Spleen (tissue), 11 donors: Measurements from ENCODE around the gene SLC9A7. TPM values are rescaled to one million over a fixed set of nuclear protein-coding genes. Genes with fewer than 3 reads are reported as not detected.
A peak's percentile ranks its signal among the peaks of the same experiment; 100 is the strongest.

ENCODE experiments used
- DNase-seq: peaks from one replicate; pipeline ENCODE4 v3.0.0-alpha.2; 2020
- H3K27ac ChIP-seq, 8 donors: fragments of 200-600 bp; sonication (generic) in 7 of 8; 1 replicate in 4 of 8; 2 replicates in 4 of 8; pipeline versions ENCODE4 v1.5.0 to v1.8.0; 2016 to 2021; ENCODE audit warnings: inconsistent platforms in 4 of 8, mild to moderate bottlenecking in 4 of 8, moderate library complexity in 1 of 8
- H3K27me3 ChIP-seq, 7 donors: fragments of 200-600 bp; sonication (generic) in 6 of 7; replicated peaks in 1 of 7; 1 replicate in 4 of 7; 2 replicates in 3 of 7; pipeline versions ENCODE4 v1.5.0 to v1.8.0; 2016 to 2021; ENCODE audit warnings: inconsistent platforms in 3 of 7, mild to moderate bottlenecking in 1 of 7
- H3K36me3 ChIP-seq, 6 donors: fragments of 200-600 bp; sonication (generic) in 5 of 6; 1 replicate in 4 of 6; 2 replicates in 2 of 6; pipeline versions ENCODE4 v1.5.0 to v1.8.0; 2016 to 2021; ENCODE audit warnings: inconsistent platforms in 2 of 6
- H3K4me1 ChIP-seq, 6 donors: fragments of 200-600 bp; sonication (generic) in 5 of 6; 1 replicate in 3 of 6; 2 replicates in 3 of 6; pipeline versions ENCODE4 v1.5.0 to v1.8.0; 2016 to 2021; ENCODE audit warnings: inconsistent platforms in 3 of 6
- H3K4me3 ChIP-seq, 8 donors: fragments of 200-600 bp; sonication (generic) in 7 of 8; 1 replicate in 4 of 8; 2 replicates in 4 of 8; pipeline versions ENCODE4 v1.5.0 to v1.8.0; 2016 to 2021; ENCODE audit warnings: inconsistent platforms in 4 of 8, mild to moderate bottlenecking in 4 of 8, moderate library complexity in 2 of 8
- H3K9me3 ChIP-seq, 8 donors: fragments of 200-600 bp; sonication (generic) in 7 of 8; 1 replicate in 4 of 8; 2 replicates in 4 of 8; pipeline versions ENCODE4 v1.5.0 to v1.8.0; 2016 to 2021; ENCODE audit warnings: inconsistent platforms in 4 of 8
- POLR2A ChIP-seq, 3 donors: fragments of 450-650 bp; IDR thresholded peaks; one replicate each; pipeline ENCODE4 v1.5.1; 2017; ENCODE audit warnings: antibody characterized with exemption in 3 of 3, mild to moderate bottlenecking in 1 of 3
- POLR2AphosphoS5 ChIP-seq, 3 donors: sonication (generic); formaldehyde crosslinking; IDR thresholded peaks; one replicate each; pipeline ENCODE4 v1.5.1; 2017; ENCODE audit warnings: antibody characterized with exemption in 3 of 3
- WGBS, 5 donors: extraction: QIAGEN DNeasy Blood & Tissue Kit in 3 of 5; methylation state at CpG; one replicate each; pipeline versions ENCODE4 v1.1.5 to v1.1.7; 2013 to 2018; 5-methylcytosine and 5-hydroxymethylcytosine counted together
- intact Hi-C: fragments of 100-400 bp; cut with DNase I; formaldehyde crosslinking; loops from one replicate; pipeline ENCODE4 v1.15.0; 2023; ENCODE audit warnings: low total_unique reads
- polyA plus RNA-seq, 3 donors: library from polyadenylated mRNA; stranded (reverse); fragments of 200-250 nt; gene quantifications; one replicate each; pipeline ENCODE4 v1.2.1, GENCODE V29; 2013
- total RNA-seq, 7 donors: library from RNA; depleted of rRNA in 3 of 7; stranded (reverse); fragments of >200 nt in 3 of 7; fragmentation: NEBNext Ultra II Directional in 4 of 7; extraction: Animal tissue kit (Norgen Biotek cat#: 25700) in 4 of 7; gene quantifications; one replicate each; pipeline versions ENCODE4 v1.1.0 to v1.2.1, GENCODE V29; 2016 to 2021
- TF ChIP-seq, protein P1 (sequence below), 11 experiments: fragments of 200-600 bp in 7 of 11; fragments of 450-650 bp in 4 of 11; sonication (generic) in 4 of 11; IDR thresholded peaks in 8 of 11; conservative IDR thresholded peaks in 3 of 11; 1 replicate in 7 of 11; 2 replicates in 4 of 11; pipeline versions ENCODE4 v1.4.0 to v1.8.0; 2016 to 2021; ENCODE audit warnings: antibody characterized with exemption in 11 of 11, inconsistent platforms in 4 of 11, mild to moderate bottlenecking in 1 of 11
- donor health status: healthy with polysubstance abuse.
- donor health status: DM: no; HTN: no; CAD: no; lungs with moderate emphysema.
- donor health status: DM: no; HTN: no; CAD: no.
- donor health status: Bipolar disorder and iron deficiency.
- donor health status: healthy.
- donor health status: DM: no; HTN: no; CAD: no.
- donor health status: DM: yes; HTN: yes; CAD: no.

Gene SLC9A7
- total and polyA plus RNA-seq, 10 donors: 3.2 to 25.2 (median 11.1) TPM

DNA sequence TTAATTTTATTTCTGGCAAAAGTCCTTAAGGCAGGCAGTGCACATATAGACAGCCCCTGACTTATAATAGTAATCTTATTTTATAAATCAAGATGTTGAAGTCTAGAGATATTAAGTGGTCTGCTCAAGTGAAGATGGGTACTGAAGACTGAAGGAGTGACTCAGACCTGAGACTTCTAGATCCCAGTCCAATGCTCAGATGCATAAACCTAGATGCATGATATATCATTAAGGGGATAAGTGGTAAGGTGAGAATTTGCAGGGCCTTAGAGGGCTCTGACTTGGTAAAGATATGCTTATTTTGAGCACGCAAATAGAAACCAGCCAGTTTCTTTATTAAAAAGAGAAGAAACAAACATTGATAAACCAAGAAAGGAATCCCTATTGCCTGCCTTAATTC lies 42.9 kb downstream of the SLC9A7 start:
- TF ChIP-seq POLR2A (IDR thresholded peaks at IDR 0.05) (no peak), POLR2AphosphoS5 (IDR thresholded peaks at IDR 0.05) (no peak)
- TF ChIP-seq, protein P1, sequence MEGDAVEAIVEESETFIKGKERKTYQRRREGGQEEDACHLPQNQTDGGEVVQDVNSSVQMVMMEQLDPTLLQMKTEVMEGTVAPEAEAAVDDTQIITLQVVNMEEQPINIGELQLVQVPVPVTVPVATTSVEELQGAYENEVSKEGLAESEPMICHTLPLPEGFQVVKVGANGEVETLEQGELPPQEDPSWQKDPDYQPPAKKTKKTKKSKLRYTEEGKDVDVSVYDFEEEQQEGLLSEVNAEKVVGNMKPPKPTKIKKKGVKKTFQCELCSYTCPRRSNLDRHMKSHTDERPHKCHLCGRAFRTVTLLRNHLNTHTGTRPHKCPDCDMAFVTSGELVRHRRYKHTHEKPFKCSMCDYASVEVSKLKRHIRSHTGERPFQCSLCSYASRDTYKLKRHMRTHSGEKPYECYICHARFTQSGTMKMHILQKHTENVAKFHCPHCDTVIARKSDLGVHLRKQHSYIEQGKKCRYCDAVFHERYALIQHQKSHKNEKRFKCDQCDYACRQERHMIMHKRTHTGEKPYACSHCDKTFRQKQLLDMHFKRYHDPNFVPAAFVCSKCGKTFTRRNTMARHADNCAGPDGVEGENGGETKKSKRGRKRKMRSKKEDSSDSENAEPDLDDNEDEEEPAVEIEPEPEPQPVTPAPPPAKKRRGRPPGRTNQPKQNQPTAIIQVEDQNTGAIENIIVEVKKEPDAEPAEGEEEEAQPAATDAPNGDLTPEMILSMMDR (IDR thresholded peaks at IDR 0.05 in 8 of 11, conservative IDR thresholded peaks at IDR 0.05 in 3 of 11): no peak
- no peaks in the 10 kb centered on the region for H3K27me3 ChIP-seq
- H3K9me3 ChIP-seq: peaks cover 0 to 7% (median 0%) of the 10 kb centered on the region in 8 donors
- no peak overlapping the region for H3K27ac ChIP-seq
- peaks cover 0 to 41% (median 10%) of the 10 kb centered on the region in 6 donors for H3K4me1 ChIP-seq
- intact Hi-C loops: no loop called here
- H3K36me3 ChIP-seq: no peaks in the 10 kb centered on the region
- no peak overlapping the region for H3K4me3 ChIP-seq
- 52 to 78% (median 76%) methylated on average over 1 of the region's 1 CpG for WGBS, 5 donors
- DNase-seq: no peak

DNA sequence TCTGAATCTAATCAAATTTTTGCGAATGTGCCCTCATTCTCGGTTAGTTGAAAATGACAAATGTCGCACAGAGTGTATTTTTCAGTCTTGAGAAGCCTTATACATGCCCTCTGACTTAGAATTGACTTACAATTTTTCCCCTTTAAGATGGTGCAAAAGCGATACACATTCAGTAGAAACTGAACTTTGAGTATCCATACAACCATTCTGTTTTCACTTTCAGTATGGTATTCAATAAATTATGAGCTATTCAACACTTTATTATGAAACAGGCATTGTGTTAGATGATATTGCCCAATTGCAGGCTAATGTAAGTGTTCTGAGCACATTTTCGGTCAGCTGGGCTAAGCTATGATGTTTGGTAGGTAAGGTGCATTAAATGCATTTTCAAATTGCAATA lies 43.4 kb downstream of the SLC9A7 start:
- 59 to 79% (median 75%) methylated on average over 5 of the region's 5 CpGs for WGBS, 5 donors
- Histone ChIP-seq H3K36me3 (no peaks in the 10 kb centered on the region), H3K4me1 (peaks cover 0 to 45% (median 11%) of the 10 kb centered on the region in 6 donors), H3K4me3 (no peak overlapping the region), H3K27ac (no peak overlapping the region), H3K9me3 (peaks cover 0 to 7% (median 0%) of the 10 kb centered on the region in 8 donors), H3K27me3 (no peaks in the 10 kb centered on the region)
- no peak for DNase-seq
- intact Hi-C loops: no loop called here
- TF ChIP-seq POLR2A (IDR thresholded peaks at IDR 0.05): no peak
- TF ChIP-seq, protein P1 (IDR thresholded peaks at IDR 0.05 in 8 of 11, conservative IDR thresholded peaks at IDR 0.05 in 3 of 11): no peak
- no peak for TF ChIP-seq POLR2AphosphoS5 (IDR thresholded peaks at IDR 0.05)

DNA sequence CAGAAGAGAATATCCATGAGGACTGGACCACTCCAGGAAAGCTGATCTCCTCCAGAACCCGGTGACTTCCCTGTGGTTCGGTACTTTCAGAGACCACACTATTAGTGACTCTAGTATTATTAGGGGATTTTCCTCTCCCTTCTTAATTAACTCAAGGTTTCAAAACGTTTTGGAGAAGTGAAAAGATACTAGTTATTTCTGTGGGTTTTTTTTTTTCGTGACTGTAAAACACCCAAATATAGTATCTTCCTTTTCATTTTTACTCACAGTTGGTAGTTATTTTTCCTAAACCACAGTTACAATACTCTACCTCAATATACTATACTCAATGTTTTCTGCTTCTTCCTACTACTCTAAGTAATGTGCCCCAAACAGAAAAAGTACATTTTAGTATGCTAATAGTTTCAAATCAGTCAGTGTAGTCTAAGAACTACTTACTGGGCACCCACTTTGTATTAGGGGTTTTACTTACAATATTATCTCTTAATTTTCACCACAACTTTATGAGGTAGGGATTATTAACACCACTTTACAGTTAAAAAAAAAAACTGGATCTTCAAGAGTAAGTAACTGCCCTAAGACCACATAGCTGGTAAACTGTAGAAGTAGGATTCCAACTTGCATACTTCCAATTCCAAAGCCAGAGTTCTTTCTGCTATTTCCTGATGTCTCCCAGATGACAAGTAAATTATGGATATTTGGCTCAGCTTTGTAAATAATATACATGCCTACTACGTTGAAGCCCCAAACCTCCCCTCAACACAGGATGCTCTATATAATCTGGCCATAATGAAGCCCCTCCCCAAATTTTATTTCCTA lies 45.0 kb downstream of the SLC9A7 start:
- intact Hi-C loops: no loop called here

DNA sequence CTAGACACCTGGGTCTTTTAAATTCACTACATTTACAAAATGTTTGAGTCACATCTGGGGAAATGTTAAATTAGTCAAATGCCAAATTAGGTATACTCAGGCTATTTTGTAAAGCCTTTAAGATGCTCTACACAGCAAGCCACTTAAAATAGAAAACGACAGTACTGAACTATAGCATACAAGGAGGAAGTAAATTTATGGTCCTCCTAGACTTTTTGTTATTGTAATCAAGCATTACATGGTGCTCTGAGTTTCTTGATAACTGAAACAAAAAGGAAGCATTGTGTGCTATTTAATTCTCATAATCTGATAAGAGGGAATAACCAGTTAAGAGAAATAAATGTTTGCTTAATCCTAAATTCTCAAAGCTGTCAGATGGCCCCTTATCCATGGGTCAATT lies 46.2 kb downstream of the SLC9A7 start:
- peak overlapping the region in 2 of 8 donors; percentile 15 to 17 for H3K27ac ChIP-seq
- H3K4me1 ChIP-seq: peaks cover 0 to 48% (median 11%) of the 10 kb centered on the region in 6 donors
- no peaks in the 10 kb centered on the region for H3K36me3 ChIP-seq
- H3K27me3 ChIP-seq: no peaks in the 10 kb centered on the region
- 7 to 33% (median 30%) methylated on average over 1 of the region's 1 CpG for whole genome bisulfite sequencing, 5 donors
- H3K4me3 ChIP-seq: no peak overlapping the region
- intact Hi-C loops: no loop called here
- TF ChIP-seq POLR2AphosphoS5 (IDR thresholded peaks at IDR 0.05) (no peak), POLR2A (IDR thresholded peaks at IDR 0.05) (no peak)
- TF ChIP-seq, protein P1 (IDR thresholded peaks at IDR 0.05 in 8 of 11, conservative IDR thresholded peaks at IDR 0.05 in 3 of 11): no peak
- H3K9me3 ChIP-seq: peaks cover 0 to 5% (median 0%) of the 10 kb centered on the region in 8 donors
- DNase-seq: no peak

More for the DNA sequence above, 45.0 kb downstream of the SLC9A7 start:
- H3K4me3 ChIP-seq: no peak overlapping the region
- TF ChIP-seq, protein P1 (IDR thresholded peaks at IDR 0.05 in 8 of 11, conservative IDR thresholded peaks at IDR 0.05 in 3 of 11): no peak
- TF ChIP-seq POLR2A (IDR thresholded peaks at IDR 0.05) (no peak), POLR2AphosphoS5 (IDR thresholded peaks at IDR 0.05) (no peak)
- H3K27ac ChIP-seq: no peak overlapping the region
- peaks cover 0 to 48% (median 11%) of the 10 kb centered on the region in 6 donors for H3K4me1 ChIP-seq
- no peaks in the 10 kb centered on the region for H3K27me3 ChIP-seq
- 32 to 44% (median 35%) methylated on average over 5 of the region's 5 CpGs for WGBS, 5 donors
- H3K9me3 ChIP-seq: peaks cover 0 to 7% (median 0%) of the 10 kb centered on the region in 8 donors
- H3K36me3 ChIP-seq: no peaks in the 10 kb centered on the region
- no peak for DNase-seq
